Measurements from ENCODE around the gene HEXIM1.
"Not testable (repeated sequence)": the region's sequence is repeated elsewhere in the genome, so short reads cannot be mapped to it uniquely, and the experiment has no call there.

HEXIM1 gene

GRCh38 chr17:45115871-45116270 lies 32.4 kb upstream of the HEXIM1 start:
- peaks cover 9% of the 10 kb centered on the region for H3K36me3 ChIP-seq (ENCODE audit: control insufficient read depth, insufficient read depth, low read length)
- no peak overlapping the region for H3K4me3 ChIP-seq (ENCODE audit: low read length)
- no peaks in the 10 kb centered on the region for H3K4me1 ChIP-seq (ENCODE audit: control insufficient read depth, insufficient read depth, low read length)
- no peak overlapping the region for H3K9ac ChIP-seq (ENCODE audit: low read length)
- no peaks in the 10 kb centered on the region for H3K9me3 ChIP-seq (ENCODE audit: control insufficient read depth, low read length)
- no peaks in the 10 kb centered on the region for H3K27me3 ChIP-seq (ENCODE audit: control insufficient read depth, insufficient read depth, low read length)

GRCh38 chr17:45116434-45117016 lies 31.8 kb upstream of the HEXIM1 start:
- Histone ChIP-seq H3K36me3 (ENCODE audit: control insufficient read depth, insufficient read depth, low read length) (peaks cover 9% of the 10 kb centered on the region), H3K4me1 (ENCODE audit: control insufficient read depth, insufficient read depth, low read length) (no peaks in the 10 kb centered on the region), H3K27me3 (ENCODE audit: control insufficient read depth, insufficient read depth, low read length) (no peaks in the 10 kb centered on the region), H3K9ac (ENCODE audit: low read length) (no peak overlapping the region), H3K9me3 (ENCODE audit: control insufficient read depth, low read length) (no peaks in the 10 kb centered on the region), H3K4me3 (ENCODE audit: low read length) (no peak overlapping the region)

GRCh38 chr17:45117334-45117733 lies 30.9 kb upstream of the HEXIM1 start:
- no peaks in the 10 kb centered on the region for H3K9me3 ChIP-seq (ENCODE audit: control insufficient read depth, low read length)
- H3K27me3 ChIP-seq (ENCODE audit: control insufficient read depth, insufficient read depth, low read length): no peaks in the 10 kb centered on the region
- no peak overlapping the region for H3K4me3 ChIP-seq (ENCODE audit: low read length)
- no peak overlapping the region for H3K9ac ChIP-seq (ENCODE audit: low read length)
- H3K36me3 ChIP-seq (ENCODE audit: control insufficient read depth, insufficient read depth, low read length): peaks cover 5% of the 10 kb centered on the region
- peaks cover 8% of the 10 kb centered on the region for H3K4me1 ChIP-seq (ENCODE audit: control insufficient read depth, insufficient read depth, low read length)

- Histone ChIP-seq H3K36me3 (ENCODE audit: control insufficient read depth, insufficient read depth, low read length) (peaks cover 3% of the 10 kb centered on the region), H3K9me3 (ENCODE audit: control insufficient read depth, low read length) (no peaks in the 10 kb centered on the region), H3K4me3 (ENCODE audit: low read length) (no peak overlapping the region), H3K27me3 (ENCODE audit: control insufficient read depth, insufficient read depth, low read length) (no peaks in the 10 kb centered on the region), H3K9ac (ENCODE audit: low read length) (no peak overlapping the region), H3K4me1 (ENCODE audit: control insufficient read depth, insufficient read depth, low read length) (peaks cover 15% of the 10 kb centered on the region)
These were observed 30.2 kb upstream of the HEXIM1 start for GRCh38 chr17:45117848-45118646.

- H3K4me3 ChIP-seq (ENCODE audit: low read length): no peak overlapping the region
These were observed 29.6 kb upstream of the HEXIM1 start for GRCh38 chr17:45118691-45119090.

GRCh38 chr17:45119964-45120363 lies 28.3 kb upstream of the HEXIM1 start:
- no peak overlapping the region for H3K9ac ChIP-seq (ENCODE audit: low read length)
- no peaks in the 10 kb centered on the region for H3K36me3 ChIP-seq (ENCODE audit: control insufficient read depth, insufficient read depth, low read length)
- no peaks in the 10 kb centered on the region for H3K27me3 ChIP-seq (ENCODE audit: control insufficient read depth, insufficient read depth, low read length)
- H3K4me3 ChIP-seq (ENCODE audit: low read length): no peak overlapping the region
- no peaks in the 10 kb centered on the region for H3K9me3 ChIP-seq (ENCODE audit: control insufficient read depth, low read length)
- H3K4me1 ChIP-seq (ENCODE audit: control insufficient read depth, insufficient read depth, low read length): peaks cover 34% of the 10 kb centered on the region

More at GRCh38 chr17:45118691-45119090, 29.6 kb upstream of the HEXIM1 start:
- H3K9ac ChIP-seq (ENCODE audit: low read length): no peak overlapping the region
- no peaks in the 10 kb centered on the region for H3K27me3 ChIP-seq (ENCODE audit: control insufficient read depth, insufficient read depth, low read length)
- H3K36me3 ChIP-seq (ENCODE audit: control insufficient read depth, insufficient read depth, low read length): no peaks in the 10 kb centered on the region
- H3K4me1 ChIP-seq (ENCODE audit: control insufficient read depth, insufficient read depth, low read length): peaks cover 21% of the 10 kb centered on the region
- no peaks in the 10 kb centered on the region for H3K9me3 ChIP-seq (ENCODE audit: control insufficient read depth, low read length)

GRCh38 chr17:45120558-45120957 lies 27.7 kb upstream of the HEXIM1 start:
- Histone ChIP-seq H3K4me3 (ENCODE audit: low read length) (no peak overlapping the region), H3K4me1 (ENCODE audit: control insufficient read depth, insufficient read depth, low read length) (peaks cover 40% of the 10 kb centered on the region), H3K9ac (ENCODE audit: low read length) (no peak overlapping the region), H3K27me3 (ENCODE audit: control insufficient read depth, insufficient read depth, low read length) (no peaks in the 10 kb centered on the region), H3K9me3 (ENCODE audit: control insufficient read depth, low read length) (no peaks in the 10 kb centered on the region), H3K36me3 (ENCODE audit: control insufficient read depth, insufficient read depth, low read length) (no peaks in the 10 kb centered on the region)

- no peaks in the 10 kb centered on the region for H3K9me3 ChIP-seq (ENCODE audit: control insufficient read depth, low read length)
- H3K36me3 ChIP-seq (ENCODE audit: control insufficient read depth, insufficient read depth, low read length): no peaks in the 10 kb centered on the region
- H3K4me1 ChIP-seq (ENCODE audit: control insufficient read depth, insufficient read depth, low read length): peaks cover 42% of the 10 kb centered on the region
These were observed 27.2 kb upstream of the HEXIM1 start for GRCh38 chr17:45121055-45121454.

GRCh38 chr17:45123076-45123770 lies 25.1 kb upstream of the HEXIM1 start:
- Histone ChIP-seq H3K9ac (ENCODE audit: low read length) (peak overlapping the region; percentile 29), H3K36me3 (ENCODE audit: control insufficient read depth, insufficient read depth, low read length) (no peaks in the 10 kb centered on the region), H3K9me3 (ENCODE audit: control insufficient read depth, low read length) (no peaks in the 10 kb centered on the region), H3K4me3 (ENCODE audit: low read length) (no peak overlapping the region), H3K27me3 (ENCODE audit: control insufficient read depth, insufficient read depth, low read length) (no peaks in the 10 kb centered on the region), H3K4me1 (ENCODE audit: control insufficient read depth, insufficient read depth, low read length) (peaks cover 59% of the 10 kb centered on the region)

More at GRCh38 chr17:45121055-45121454, 27.2 kb upstream of the HEXIM1 start:
- H3K27me3 ChIP-seq (ENCODE audit: control insufficient read depth, insufficient read depth, low read length): no peaks in the 10 kb centered on the region
- H3K9ac ChIP-seq (ENCODE audit: low read length): no peak overlapping the region
- no peak overlapping the region for H3K4me3 ChIP-seq (ENCODE audit: low read length)

GRCh38 chr17:45123930-45124796 lies 24.1 kb upstream of the HEXIM1 start:
- Histone ChIP-seq H3K27me3 (ENCODE audit: control insufficient read depth, insufficient read depth, low read length) (no peaks in the 10 kb centered on the region), H3K36me3 (ENCODE audit: control insufficient read depth, insufficient read depth, low read length) (no peaks in the 10 kb centered on the region), H3K4me3 (ENCODE audit: low read length) (no peak overlapping the region), H3K9me3 (ENCODE audit: control insufficient read depth, low read length) (no peaks in the 10 kb centered on the region), H3K4me1 (ENCODE audit: control insufficient read depth, insufficient read depth, low read length) (peaks cover 69% of the 10 kb centered on the region), H3K9ac (ENCODE audit: low read length) (peak overlapping the region; percentile 49)

- not testable (repeated sequence) for H3K36me3 ChIP-seq (ENCODE audit: control insufficient read depth, insufficient read depth, low read length); H3K4me3 ChIP-seq (ENCODE audit: low read length); H3K27me3 ChIP-seq (ENCODE audit: control insufficient read depth, insufficient read depth, low read length); H3K9me3 ChIP-seq (ENCODE audit: control insufficient read depth, low read length)
- peak overlapping the region; percentile 49 for H3K9ac ChIP-seq (ENCODE audit: low read length)
- peaks cover 75% of the 10 kb centered on the region for H3K4me1 ChIP-seq (ENCODE audit: control insufficient read depth, insufficient read depth, low read length)
These were observed 23.5 kb upstream of the HEXIM1 start for GRCh38 chr17:45124797-45125122.

Data from mucosa of stomach (tissue), 1 donor.